Kidney (tissue), 14 donors: ENCODE results near the gene HCN2. TPM values are rescaled to one million over a fixed set of nuclear protein-coding genes. Genes with fewer than 3 reads are reported as not detected.
"Not testable (repeated sequence)": the region's sequence is repeated elsewhere in the genome, so short reads cannot be mapped to it uniquely, and the experiment has no call there.

Source experiments
- DNase-seq, 5 donors: peaks; one replicate each; pipeline ENCODE4 v3.0.0-alpha.2; 2013 to 2020
- FAIRE-seq: peaks from 2 replicates; lab custom pipeline; 2012; peaks lifted over from hg19 to GRCh38; lab: Jason Lieb, UNC
- H3K27ac ChIP-seq, 2 donors: one replicate each; pipeline ENCODE4 v1.7.0; 2013; ENCODE audit warnings: low read depth in 2 of 2, low read length in 2 of 2, inconsistent platforms in 1 of 2
- H3K27me3 ChIP-seq: one replicate; pipeline ENCODE4 v1.7.1; 2013; ENCODE audit warnings: low read length, inconsistent platforms; ENCODE audit not compliant: control insufficient read depth, insufficient read depth
- H3K36me3 ChIP-seq, 3 donors: one replicate each; pipeline versions ENCODE4 v1.7.0 to v1.7.1; 2013; ENCODE audit warnings: low read length in 3 of 3, control low read depth in 1 of 3, inconsistent platforms in 1 of 3; ENCODE audit not compliant: insufficient read depth in 3 of 3, control insufficient read depth in 2 of 3
- H3K4me1 ChIP-seq, 3 donors: one replicate each; pipeline versions ENCODE4 v1.7.0 to v1.7.1; 2013; ENCODE audit warnings: low read length in 3 of 3, inconsistent platforms in 1 of 3, low read depth in 1 of 3; ENCODE audit not compliant: control insufficient read depth in 2 of 3, insufficient read depth in 2 of 3
- H3K4me3 ChIP-seq, 3 donors: one replicate each; pipeline versions ENCODE4 v1.7.0 to v1.8.1; 2013; ENCODE audit warnings: low read length in 3 of 3, control low read depth in 1 of 3, inconsistent platforms in 1 of 3
- H3K9ac ChIP-seq, 3 donors: one replicate each; pipeline versions ENCODE4 v1.7.0 to v1.7.1; 2013; ENCODE audit warnings: low read length in 3 of 3, control low read depth in 1 of 3, inconsistent platforms in 1 of 3
- H3K9me3 ChIP-seq, 3 donors: one replicate each; pipeline versions ENCODE4 v1.7.0 to v1.7.1; 2013; ENCODE audit warnings: low read length in 3 of 3, control low read depth in 1 of 3, inconsistent platforms in 1 of 3; ENCODE audit not compliant: control insufficient read depth in 2 of 3, insufficient read depth in 1 of 3
- intact Hi-C: fragments of 100-400 bp; cut with DNase I; formaldehyde crosslinking; loops from one replicate; pipeline ENCODE4 v1.11.1; 2022
- polyA plus RNA-seq: library from polyadenylated mRNA; stranded (reverse); fragments of 350-450 nt; fragmentation: Illumina TruSeq; extraction: RNeasy Lipid Tissue Mini Kit (QIAGEN cat#74804); gene quantifications from one replicate; pipeline ENCODE4 v1.2.3, GENCODE V29; 2014; ENCODE audit warnings: low read depth, low replicate concordance; ENCODE audit not compliant: insufficient read depth
- total RNA-seq: library from RNA; stranded (reverse); fragmentation: NEBNext Ultra II Directional; extraction: Animal tissue kit (Norgen Biotek cat#: 25700); gene quantifications from one replicate; pipeline ENCODE4 v1.2.1, GENCODE V29; 2021
- TF ChIP-seq, protein P1 (sequence below): IDR thresholded peaks from 3 replicates; pipeline ENCODE4 v1.5.1; 2012; ENCODE audit warnings: mild to moderate bottlenecking, moderate library complexity, borderline replicate concordance; ENCODE audit not compliant: insufficient read depth; ENCODE audit errors: extremely low read depth
- donor health status: control.
- donor health status: control.
- donor health status: control.
- donor health status: control.
- donor health status: control.
- donor health status: DM: yes; HTN: yes; CAD: no.
- donor health status: Normal renal cell carcinoma (clear cell type).

Gene HCN2
- total and polyA plus RNA-seq, 2 donors from 2014 or later, result 0.31 to 1.3 TPM

DNA sequence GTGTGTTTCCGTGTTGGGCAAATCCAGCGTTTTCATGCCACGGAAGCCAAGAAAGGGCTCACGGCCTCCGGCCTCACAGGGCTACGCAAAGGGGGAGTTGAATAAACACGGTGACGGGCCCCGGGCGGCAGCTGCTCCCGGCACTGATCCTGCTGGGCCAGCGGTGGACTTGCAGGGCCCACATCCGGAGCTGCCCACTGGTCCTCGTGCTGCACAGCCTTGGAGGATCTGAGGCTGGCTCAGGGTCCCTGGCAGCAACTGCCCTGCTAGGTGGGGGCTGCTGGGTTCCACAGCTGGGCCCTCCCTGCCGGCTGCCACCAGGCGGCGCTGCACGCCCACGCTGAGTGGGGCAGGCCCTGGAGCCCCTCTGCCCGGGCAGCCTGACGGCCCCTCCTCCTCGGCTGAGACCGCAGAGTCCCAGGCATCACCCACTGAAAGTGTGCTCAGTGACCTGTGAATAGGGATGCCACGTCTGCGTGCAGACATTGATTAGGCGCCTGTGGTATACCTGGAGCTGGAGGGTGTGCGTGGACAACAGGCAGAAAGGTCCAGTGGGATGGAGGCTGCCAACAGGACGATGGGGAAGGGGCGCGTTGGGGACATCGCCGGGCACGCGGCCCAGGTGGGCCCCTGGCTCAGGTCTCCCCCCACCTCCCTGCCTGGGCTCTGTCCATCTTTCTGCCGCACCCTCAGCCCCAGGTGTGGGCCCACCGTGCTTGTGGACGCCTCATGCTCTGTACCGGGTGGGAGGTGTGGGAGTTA is 5.3 kb upstream of the HCN2 start:
- FAIRE-seq, result no peak
- intact Hi-C loops, result no loop called here
- Histone ChIP-seq H3K4me3 (no peak overlapping the region), H3K27ac (no peak overlapping the region), H3K9ac (no peak overlapping the region), H3K4me1 (peaks cover 0 to 3% (median 0%) of the 10 kb centered on the region in 3 donors), H3K36me3 (peaks cover 0 to 11% (median 0%) of the 10 kb centered on the region in 3 donors), H3K9me3 (no peaks in the 10 kb centered on the region), H3K27me3 (no peaks in the 10 kb centered on the region)
- TF ChIP-seq, protein P1, sequence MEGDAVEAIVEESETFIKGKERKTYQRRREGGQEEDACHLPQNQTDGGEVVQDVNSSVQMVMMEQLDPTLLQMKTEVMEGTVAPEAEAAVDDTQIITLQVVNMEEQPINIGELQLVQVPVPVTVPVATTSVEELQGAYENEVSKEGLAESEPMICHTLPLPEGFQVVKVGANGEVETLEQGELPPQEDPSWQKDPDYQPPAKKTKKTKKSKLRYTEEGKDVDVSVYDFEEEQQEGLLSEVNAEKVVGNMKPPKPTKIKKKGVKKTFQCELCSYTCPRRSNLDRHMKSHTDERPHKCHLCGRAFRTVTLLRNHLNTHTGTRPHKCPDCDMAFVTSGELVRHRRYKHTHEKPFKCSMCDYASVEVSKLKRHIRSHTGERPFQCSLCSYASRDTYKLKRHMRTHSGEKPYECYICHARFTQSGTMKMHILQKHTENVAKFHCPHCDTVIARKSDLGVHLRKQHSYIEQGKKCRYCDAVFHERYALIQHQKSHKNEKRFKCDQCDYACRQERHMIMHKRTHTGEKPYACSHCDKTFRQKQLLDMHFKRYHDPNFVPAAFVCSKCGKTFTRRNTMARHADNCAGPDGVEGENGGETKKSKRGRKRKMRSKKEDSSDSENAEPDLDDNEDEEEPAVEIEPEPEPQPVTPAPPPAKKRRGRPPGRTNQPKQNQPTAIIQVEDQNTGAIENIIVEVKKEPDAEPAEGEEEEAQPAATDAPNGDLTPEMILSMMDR, result peak; percentile 75
- peak; percentile 71 to 86 (median 74) for DNase-seq

DNA sequence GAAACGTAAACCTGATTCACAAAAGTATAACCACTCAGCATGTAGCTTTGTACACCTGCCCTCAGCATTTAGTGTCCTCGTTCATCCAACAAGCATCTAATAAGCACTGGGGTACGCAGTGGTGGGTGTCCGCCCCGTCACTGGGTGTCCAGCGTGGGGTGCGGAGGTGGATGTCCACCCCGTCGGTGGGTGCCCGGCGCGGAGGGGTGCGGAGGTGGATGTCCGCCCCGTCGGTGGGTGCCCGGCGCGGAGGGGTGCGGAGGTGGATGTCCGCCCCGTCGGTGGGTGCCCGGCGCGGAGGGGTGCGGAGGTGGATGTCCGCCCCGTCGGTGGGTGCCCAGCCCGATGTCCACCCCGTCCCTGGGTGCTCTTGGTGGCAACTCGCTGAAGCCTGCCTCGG is 4.5 kb upstream of the HCN2 start:
- H3K4me3 ChIP-seq, FAIRE-seq, H3K4me1 ChIP-seq, H3K9me3 ChIP-seq, H3K9ac ChIP-seq, H3K36me3 ChIP-seq, DNase-seq, H3K27ac ChIP-seq, H3K27me3 ChIP-seq, intact Hi-C loops: not testable (repeated sequence)

DNA sequence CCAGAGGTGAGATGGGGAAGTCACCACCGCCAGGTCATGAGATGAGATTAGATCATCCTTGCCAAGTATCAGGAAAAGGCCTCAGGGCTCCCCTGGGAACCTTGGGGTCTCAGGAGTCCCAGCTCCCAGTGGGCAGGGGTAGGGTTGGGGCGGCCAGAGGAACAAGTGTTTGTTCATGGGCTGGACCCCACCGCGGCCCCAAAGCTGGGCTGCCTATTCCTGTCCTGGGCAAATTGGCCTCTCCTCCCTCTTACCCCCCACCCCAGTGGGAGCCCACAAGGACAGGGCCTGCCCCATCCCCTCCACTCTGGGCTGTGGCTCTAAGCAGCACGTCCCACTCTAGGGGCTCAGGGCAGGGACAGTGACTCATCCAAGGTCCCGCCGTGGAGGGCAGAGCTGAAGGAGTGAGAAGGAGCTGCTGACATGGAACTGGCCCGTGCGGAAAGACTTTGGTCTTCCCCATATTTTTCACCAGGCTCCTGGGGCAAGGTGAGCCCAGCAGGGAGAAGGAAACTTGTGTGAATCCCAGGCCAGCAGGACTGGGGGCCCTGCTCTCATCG is 4.0 kb upstream of the HCN2 start:
- Histone ChIP-seq H3K27ac (no peak overlapping the region), H3K4me3 (no peak overlapping the region), H3K27me3 (no peaks in the 10 kb centered on the region), H3K9me3 (no peaks in the 10 kb centered on the region), H3K4me1 (peaks cover 0 to 3% (median 0%) of the 10 kb centered on the region in 3 donors), H3K36me3 (peaks cover 0 to 5% (median 0%) of the 10 kb centered on the region in 3 donors), H3K9ac (no peak overlapping the region)
- TF ChIP-seq, protein P1, result no peak
- intact Hi-C loops, result no loop called here
- DNase-seq (no peak), FAIRE-seq (no peak)

DNA sequence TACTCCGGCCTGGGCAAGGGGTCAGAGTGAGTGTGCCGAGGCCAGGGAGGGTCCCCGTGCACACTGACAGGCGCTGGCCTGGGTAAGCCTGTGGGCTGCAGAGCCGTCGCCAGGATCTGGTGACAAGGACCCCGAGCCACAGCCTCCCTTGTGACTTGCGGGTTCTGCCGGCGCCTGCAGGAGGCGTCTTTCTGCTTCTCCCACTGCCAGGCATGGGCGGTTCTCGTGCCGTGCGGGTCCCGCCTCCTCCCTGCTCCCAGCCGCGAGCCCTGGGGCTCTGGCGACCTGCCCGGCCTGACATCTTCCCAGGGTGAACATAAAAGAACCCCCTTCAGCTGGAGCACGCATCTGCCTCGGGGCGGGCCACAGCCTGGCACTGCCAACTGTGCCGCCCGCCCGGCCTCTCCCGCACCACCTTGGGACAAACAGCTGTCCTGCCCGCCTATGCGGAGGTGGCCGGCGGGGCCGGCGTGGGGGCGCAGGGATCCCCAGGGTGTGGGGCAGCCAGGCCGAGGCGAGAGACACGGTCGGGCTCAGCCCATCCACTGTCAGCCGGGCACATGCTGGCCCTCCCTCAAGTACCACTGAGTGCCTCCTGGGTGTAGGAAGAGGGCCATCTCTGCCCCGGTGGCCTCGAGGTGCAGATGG is 1.5 kb upstream of the HCN2 start:
- DNase-seq (peak; percentile 74 to 88 (median 79)), FAIRE-seq (no peak)
- H3K9me3 ChIP-seq, result no peaks in the 10 kb centered on the region
- H3K27ac ChIP-seq, result no peak overlapping the region
- TF ChIP-seq, protein P1, result peak; percentile 26
- H3K27me3 ChIP-seq, result no peaks in the 10 kb centered on the region
- H3K4me1 ChIP-seq, result peaks cover 0 to 3% (median 0%) of the 10 kb centered on the region in 3 donors
- H3K9ac ChIP-seq, result no peak overlapping the region
- H3K4me3 ChIP-seq, result no peak overlapping the region
- no peaks in the 10 kb centered on the region for H3K36me3 ChIP-seq
- intact Hi-C loops, result no loop called here
